Right lobe of liver (tissue), 4 donors: ENCODE measurements around the gene MMP25.

Experiments used
- CTCF ChIP-seq, 4 donors: fragments of 200-600 bp in 3 of 4; fragments of 450-650 bp in 1 of 4; IDR thresholded peaks; one replicate each; pipeline versions ENCODE4 v1.5.1 to v1.8.0; 2016 to 2022; ENCODE audit warnings: antibody characterized with exemption in 4 of 4, mild to moderate bottlenecking in 2 of 4
- POLR2A ChIP-seq: fragments of 450-650 bp; IDR thresholded peaks from one replicate; pipeline ENCODE4 v1.6.1; 2017; ENCODE audit warnings: antibody characterized with exemption, mild to moderate bottlenecking
- donor health status: DM: no; HTN: no; CAD: no.
- donor health status: DM: no; HTN: no; CAD: no.
- donor health status: DM: no; HTN: yes; CAD: no.

- TF ChIP-seq CTCF (IDR thresholded peaks at IDR 0.05) (no peak), POLR2A (no peak)
These were observed 5.1 kb downstream of the MMP25 start for GRCh38 chr16:3051494-3051893.
